ENCODE measurements around the gene ACVR1C.

DNA sequence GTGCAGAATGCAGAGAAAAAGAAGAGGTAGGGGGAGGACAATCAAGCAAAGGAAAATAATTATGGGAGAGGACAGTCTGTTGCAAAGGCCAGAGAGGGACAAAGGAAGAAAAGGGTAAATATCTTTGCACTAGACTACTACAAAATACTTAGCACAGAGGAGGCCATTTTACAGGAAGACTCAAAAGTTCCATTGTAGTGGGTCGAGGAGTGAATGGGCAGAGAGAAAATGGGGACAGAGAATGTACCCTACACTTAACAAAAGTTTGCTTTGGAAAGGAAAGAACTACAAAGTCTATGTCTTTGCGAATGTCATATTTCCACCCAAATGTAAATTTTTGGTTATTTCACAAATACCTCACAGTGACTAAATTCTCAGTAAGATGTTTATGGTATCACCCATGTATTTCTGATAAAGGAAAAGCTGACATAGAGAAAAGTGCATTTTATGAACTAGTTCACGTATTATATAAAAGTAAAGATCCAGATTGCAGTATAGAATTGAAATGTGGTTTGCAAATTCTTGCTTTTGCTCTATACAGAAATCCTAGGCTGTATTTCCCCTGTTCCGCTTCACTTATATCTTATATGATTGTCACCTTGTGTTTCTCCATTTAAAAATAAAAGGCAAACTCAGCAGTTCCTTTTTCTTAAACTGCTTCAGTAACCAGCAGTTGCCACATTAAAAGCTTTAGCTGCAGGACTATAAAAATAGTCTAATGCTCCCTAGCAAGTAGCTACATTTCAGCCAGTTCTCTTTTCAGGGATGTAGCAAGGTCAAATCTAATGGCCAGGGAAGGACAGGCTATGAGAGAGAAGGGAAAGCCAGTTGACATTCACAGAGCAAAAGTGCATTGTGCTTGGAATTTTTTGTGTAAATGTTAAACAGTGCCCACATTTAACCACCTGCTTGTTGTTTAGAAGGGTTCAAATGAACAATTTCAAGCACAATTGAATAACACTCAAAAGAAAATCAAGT, 105.1 kb downstream of the ACVR1C start:
- TF ChIP-seq POLR2A (IDR thresholded peaks at IDR 0.05) (no peak), CTCF (IDR thresholded peaks at IDR 0.05) (no peak)

Data from right lobe of liver (tissue), 4 donors.